ENCODE results near the gene SERPINB11. TPM values are rescaled to one million over a fixed set of nuclear protein-coding genes. Genes with fewer than 3 reads are reported as not detected.

SERPINB11 gene
- total RNA-seq, 1 experiment from 2014 or later = not detected

DNA sequence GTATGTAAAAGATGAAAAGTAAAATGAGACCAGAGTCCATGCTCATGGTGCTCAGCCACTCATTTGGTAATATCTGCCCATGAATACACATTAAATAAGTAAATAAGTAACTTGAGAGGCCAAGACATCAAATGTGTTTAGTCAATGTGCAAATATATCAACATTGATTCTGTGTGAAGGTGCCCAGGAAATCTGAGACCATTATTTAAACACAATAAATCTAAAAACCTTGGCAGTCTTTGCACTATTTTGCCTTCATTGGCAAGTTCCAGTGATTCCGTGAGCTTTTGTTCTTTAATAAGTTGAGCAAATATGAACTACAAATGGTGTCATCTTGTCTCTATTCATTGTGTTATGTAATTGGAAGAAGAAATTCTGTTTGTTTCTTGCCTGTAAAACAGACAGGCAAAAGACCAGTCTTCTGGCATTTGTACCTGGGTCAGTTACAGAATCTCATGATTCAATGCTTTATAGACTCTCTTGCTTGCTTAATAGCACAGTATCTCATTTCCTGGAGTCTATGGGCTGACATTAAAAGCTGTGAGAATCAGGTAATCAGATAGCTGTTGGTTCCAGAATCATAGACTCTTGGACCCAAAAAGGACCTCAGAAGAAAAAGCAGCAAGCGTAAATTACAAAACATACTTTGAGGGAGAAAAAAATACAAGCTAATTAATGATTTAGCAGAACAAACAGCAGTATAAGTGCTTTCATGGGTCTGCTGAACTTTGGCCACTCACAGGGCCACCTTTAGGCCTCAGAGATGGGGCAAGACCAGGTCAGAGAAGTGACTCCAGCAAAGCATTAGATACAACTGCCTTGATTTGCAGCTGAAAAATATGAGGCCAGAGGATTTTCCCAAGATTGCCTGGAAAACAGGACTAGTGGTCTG, 21.1 kb upstream of the SERPINB11 start:
- CTCF ChIA-PET = interaction anchor here (1.7 kb wide), 1 partner anchor 60 kb away, joined by 12 read pairs; no protein-coding TSS in a partner anchor
- TF ChIP-seq, protein P1, sequence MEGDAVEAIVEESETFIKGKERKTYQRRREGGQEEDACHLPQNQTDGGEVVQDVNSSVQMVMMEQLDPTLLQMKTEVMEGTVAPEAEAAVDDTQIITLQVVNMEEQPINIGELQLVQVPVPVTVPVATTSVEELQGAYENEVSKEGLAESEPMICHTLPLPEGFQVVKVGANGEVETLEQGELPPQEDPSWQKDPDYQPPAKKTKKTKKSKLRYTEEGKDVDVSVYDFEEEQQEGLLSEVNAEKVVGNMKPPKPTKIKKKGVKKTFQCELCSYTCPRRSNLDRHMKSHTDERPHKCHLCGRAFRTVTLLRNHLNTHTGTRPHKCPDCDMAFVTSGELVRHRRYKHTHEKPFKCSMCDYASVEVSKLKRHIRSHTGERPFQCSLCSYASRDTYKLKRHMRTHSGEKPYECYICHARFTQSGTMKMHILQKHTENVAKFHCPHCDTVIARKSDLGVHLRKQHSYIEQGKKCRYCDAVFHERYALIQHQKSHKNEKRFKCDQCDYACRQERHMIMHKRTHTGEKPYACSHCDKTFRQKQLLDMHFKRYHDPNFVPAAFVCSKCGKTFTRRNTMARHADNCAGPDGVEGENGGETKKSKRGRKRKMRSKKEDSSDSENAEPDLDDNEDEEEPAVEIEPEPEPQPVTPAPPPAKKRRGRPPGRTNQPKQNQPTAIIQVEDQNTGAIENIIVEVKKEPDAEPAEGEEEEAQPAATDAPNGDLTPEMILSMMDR (IDR thresholded peaks at IDR 0.05; ENCODE audit: unreplicated experiment) = no peak
- intact Hi-C loops (cut with micrococcal nuclease; ENCODE audit: unreplicated experiment) = loop anchor here (2.0 to 5.0 kb wide), 2 partner anchors 55 to 161 kb away; no protein-coding TSS in a partner anchor
- Mint-ChIP-seq H3K36me3 (ENCODE audit: insufficient read depth, unreplicated experiment) (peaks cover 5% of the 10 kb centered on the region), H3K4me3 (ENCODE audit: low read depth, unreplicated experiment) (peak overlapping the region; percentile 36), H3K27ac (ENCODE audit: unreplicated experiment) (peak overlapping the region; percentile 91), H3K27me3 (ENCODE audit: unreplicated experiment) (no peaks in the 10 kb centered on the region), H3K4me1 (ENCODE audit: low read depth, unreplicated experiment) (peaks cover 55% of the 10 kb centered on the region), H3K9me3 (ENCODE audit: low read depth, unreplicated experiment) (peaks cover 3% of the 10 kb centered on the region)
- BruUV-seq (replicated peaks) = TSS peak; percentile 61
- DNase-seq = no peak

GRCh38 chr18:63683152-63683551, 19.6 kb upstream of the SERPINB11 start:
- peaks cover 43% of the 10 kb centered on the region for H3K4me1 Mint-ChIP-seq (ENCODE audit: low read depth, unreplicated experiment)
- peaks cover 5% of the 10 kb centered on the region for H3K36me3 Mint-ChIP-seq (ENCODE audit: insufficient read depth, unreplicated experiment)
- peaks cover 3% of the 10 kb centered on the region for H3K9me3 Mint-ChIP-seq (ENCODE audit: low read depth, unreplicated experiment)
- peak overlapping the region; percentile 91 for H3K27ac Mint-ChIP-seq (ENCODE audit: unreplicated experiment)
- H3K4me3 Mint-ChIP-seq (ENCODE audit: low read depth, unreplicated experiment) = peak overlapping the region; percentile 22
- peak; percentile 77 for DNase-seq
- CTCF ChIA-PET = interaction anchor here (0.6 to 1.3 kb wide), 3 partner anchors 48 to 211 kb away, joined by 3 to 10 read pairs (median 4); no protein-coding TSS in a partner anchor
- no peaks in the 10 kb centered on the region for H3K27me3 Mint-ChIP-seq (ENCODE audit: unreplicated experiment)
- BruUV-seq (replicated peaks) = no TSS peak
- TF ChIP-seq, protein P1 (IDR thresholded peaks at IDR 0.05; ENCODE audit: unreplicated experiment) = no peak
- intact Hi-C loops (cut with micrococcal nuclease; ENCODE audit: unreplicated experiment) = loop anchor here (2.0 to 5.0 kb wide), 2 partner anchors 54 to 159 kb away; no protein-coding TSS in a partner anchor

- Mint-ChIP-seq H3K4me3 (ENCODE audit: low read depth, unreplicated experiment) (no peak overlapping the region), H3K27me3 (ENCODE audit: unreplicated experiment) (no peaks in the 10 kb centered on the region), H3K9me3 (ENCODE audit: low read depth, unreplicated experiment) (peaks cover 3% of the 10 kb centered on the region), H3K4me1 (ENCODE audit: low read depth, unreplicated experiment) (peaks cover 43% of the 10 kb centered on the region), H3K27ac (ENCODE audit: unreplicated experiment) (peak overlapping the region; percentile 91), H3K36me3 (ENCODE audit: insufficient read depth, unreplicated experiment) (peaks cover 5% of the 10 kb centered on the region)
- intact Hi-C loops (cut with micrococcal nuclease; ENCODE audit: unreplicated experiment) = loop anchor here (2.0 to 5.0 kb wide), 2 partner anchors 53 to 158 kb away; no protein-coding TSS in a partner anchor
- CTCF ChIA-PET = interaction anchor here (0.6 to 1.3 kb wide), 3 partner anchors 47 to 211 kb away, joined by 3 to 10 read pairs (median 4); no protein-coding TSS in a partner anchor
- no TSS peak for BruUV-seq (replicated peaks)
- TF ChIP-seq, protein P1 (IDR thresholded peaks at IDR 0.05; ENCODE audit: unreplicated experiment) = no peak
- DNase-seq = no peak
Observed at GRCh38 chr18:63683890-63684289, 18.9 kb upstream of the SERPINB11 start.

- DNase-seq = no peak
- Mint-ChIP-seq H3K27me3 (ENCODE audit: unreplicated experiment) (no peaks in the 10 kb centered on the region), H3K36me3 (ENCODE audit: insufficient read depth, unreplicated experiment) (peaks cover 5% of the 10 kb centered on the region), H3K4me1 (ENCODE audit: low read depth, unreplicated experiment) (peaks cover 48% of the 10 kb centered on the region), H3K27ac (ENCODE audit: unreplicated experiment) (no peak overlapping the region), H3K9me3 (ENCODE audit: low read depth, unreplicated experiment) (peaks cover 6% of the 10 kb centered on the region), H3K4me3 (ENCODE audit: low read depth, unreplicated experiment) (no peak overlapping the region)
- no TSS peak for BruUV-seq (replicated peaks)
- intact Hi-C loops (cut with micrococcal nuclease; ENCODE audit: unreplicated experiment) = loop anchor here (5.0 kb wide), 1 partner anchor 158 kb away; no protein-coding TSS in a partner anchor
- CTCF ChIA-PET = no interaction called here
- TF ChIP-seq, protein P1 (IDR thresholded peaks at IDR 0.05; ENCODE audit: unreplicated experiment) = no peak
Observed at GRCh38 chr18:63684718-63685117, 18.0 kb upstream of the SERPINB11 start.

Data from Calu3 (cell line).